ENCODE measurements around the gene SIAH1. TPM values are rescaled to one million over a fixed set of nuclear protein-coding genes. Genes with fewer than 3 reads are reported as not detected.

Gene SIAH1
- total RNA-seq, 1 experiment from 2014 or later: 29.9 TPM

DNA sequence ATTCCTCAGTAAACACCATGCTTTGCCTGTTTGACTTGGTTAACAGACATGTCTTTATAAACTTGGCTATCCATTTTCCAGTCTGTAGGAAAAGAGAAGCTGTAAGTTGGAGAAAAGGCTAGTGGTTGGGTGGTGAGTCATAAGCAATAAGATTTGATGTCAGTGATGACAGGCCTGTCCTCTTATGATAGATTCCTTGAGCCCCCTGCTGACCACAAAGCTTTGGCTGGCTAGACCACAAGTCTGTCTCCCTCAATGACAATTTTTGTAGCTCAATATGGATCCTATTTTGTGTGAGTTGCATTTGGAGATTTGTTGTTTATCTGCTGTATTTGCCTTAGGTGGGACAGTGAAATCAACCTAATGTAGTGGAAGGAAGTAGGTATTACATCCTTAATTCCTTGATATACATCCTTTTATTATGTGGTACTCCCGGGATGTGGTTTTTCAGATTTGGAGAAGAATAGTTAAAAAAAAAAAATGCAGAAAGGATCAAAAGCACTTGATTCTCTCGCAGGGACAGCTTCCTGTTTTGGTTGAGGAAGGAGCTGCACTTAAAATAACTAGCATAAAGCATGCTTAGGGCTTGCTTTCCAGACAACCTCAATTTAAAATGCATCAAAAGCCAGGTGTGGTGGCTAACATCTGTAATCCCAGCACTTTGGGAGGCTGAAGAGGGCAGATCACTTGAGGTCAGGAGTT, 67.4 kb downstream of the SIAH1 start:
- Mint-ChIP-seq H3K36me3 (peaks cover 32% of the 10 kb centered on the region), H3K4me3 (no peak overlapping the region), H3K27ac (peak overlapping the region; percentile 91), H3K4me1 (peaks cover 40% of the 10 kb centered on the region), H3K9me3 (peaks cover 17% of the 10 kb centered on the region), H3K27me3 (ENCODE audit: low read depth) (no peaks in the 10 kb centered on the region)
- TF ChIP-seq, protein P1, sequence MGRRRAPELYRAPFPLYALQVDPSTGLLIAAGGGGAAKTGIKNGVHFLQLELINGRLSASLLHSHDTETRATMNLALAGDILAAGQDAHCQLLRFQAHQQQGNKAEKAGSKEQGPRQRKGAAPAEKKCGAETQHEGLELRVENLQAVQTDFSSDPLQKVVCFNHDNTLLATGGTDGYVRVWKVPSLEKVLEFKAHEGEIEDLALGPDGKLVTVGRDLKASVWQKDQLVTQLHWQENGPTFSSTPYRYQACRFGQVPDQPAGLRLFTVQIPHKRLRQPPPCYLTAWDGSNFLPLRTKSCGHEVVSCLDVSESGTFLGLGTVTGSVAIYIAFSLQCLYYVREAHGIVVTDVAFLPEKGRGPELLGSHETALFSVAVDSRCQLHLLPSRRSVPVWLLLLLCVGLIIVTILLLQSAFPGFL (CRISPR knock-in tag; IDR thresholded peaks at IDR 0.05; ENCODE audit: borderline replicate concordance): no peak
- no peak for TF ChIP-seq IRF2 (CRISPR knock-in tag; IDR thresholded peaks at IDR 0.05; ENCODE audit: borderline replicate concordance, low read depth)
- TF ChIP-seq NFYB (CRISPR knock-in tag; conservative IDR thresholded peaks at IDR 0.05; ENCODE audit: low read depth): no peak
- no peak for TF ChIP-seq ZNF671 (CRISPR knock-in tag; IDR thresholded peaks at IDR 0.05)
- no peak for TF ChIP-seq ZNF532 (CRISPR knock-in tag; IDR thresholded peaks at IDR 0.05; ENCODE audit: borderline replicate concordance)
- TF ChIP-seq FOXK1 (CRISPR knock-in tag; IDR thresholded peaks at IDR 0.05): no peak
- no peak for TF ChIP-seq NR1H2 (CRISPR knock-in tag; IDR thresholded peaks at IDR 0.05)
- no peak for TF ChIP-seq SMAD3 (CRISPR knock-in tag; IDR thresholded peaks at IDR 0.05; ENCODE audit: borderline replicate concordance)
- TF ChIP-seq, protein P2, sequence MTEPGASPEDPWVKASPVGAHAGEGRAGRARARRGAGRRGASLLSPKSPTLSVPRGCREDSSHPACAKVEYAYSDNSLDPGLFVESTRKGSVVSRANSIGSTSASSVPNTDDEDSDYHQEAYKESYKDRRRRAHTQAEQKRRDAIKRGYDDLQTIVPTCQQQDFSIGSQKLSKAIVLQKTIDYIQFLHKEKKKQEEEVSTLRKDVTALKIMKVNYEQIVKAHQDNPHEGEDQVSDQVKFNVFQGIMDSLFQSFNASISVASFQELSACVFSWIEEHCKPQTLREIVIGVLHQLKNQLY (CRISPR knock-in tag; IDR thresholded peaks at IDR 0.05): no peak
- TF ChIP-seq STAT6 (CRISPR knock-in tag; conservative IDR thresholded peaks at IDR 0.05; ENCODE audit: low read depth): no peak
- TF ChIP-seq, protein P3, sequence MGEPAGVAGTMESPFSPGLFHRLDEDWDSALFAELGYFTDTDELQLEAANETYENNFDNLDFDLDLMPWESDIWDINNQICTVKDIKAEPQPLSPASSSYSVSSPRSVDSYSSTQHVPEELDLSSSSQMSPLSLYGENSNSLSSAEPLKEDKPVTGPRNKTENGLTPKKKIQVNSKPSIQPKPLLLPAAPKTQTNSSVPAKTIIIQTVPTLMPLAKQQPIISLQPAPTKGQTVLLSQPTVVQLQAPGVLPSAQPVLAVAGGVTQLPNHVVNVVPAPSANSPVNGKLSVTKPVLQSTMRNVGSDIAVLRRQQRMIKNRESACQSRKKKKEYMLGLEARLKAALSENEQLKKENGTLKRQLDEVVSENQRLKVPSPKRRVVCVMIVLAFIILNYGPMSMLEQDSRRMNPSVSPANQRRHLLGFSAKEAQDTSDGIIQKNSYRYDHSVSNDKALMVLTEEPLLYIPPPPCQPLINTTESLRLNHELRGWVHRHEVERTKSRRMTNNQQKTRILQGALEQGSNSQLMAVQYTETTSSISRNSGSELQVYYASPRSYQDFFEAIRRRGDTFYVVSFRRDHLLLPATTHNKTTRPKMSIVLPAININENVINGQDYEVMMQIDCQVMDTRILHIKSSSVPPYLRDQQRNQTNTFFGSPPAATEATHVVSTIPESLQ (CRISPR knock-in tag; IDR thresholded peaks at IDR 0.05): no peak
- TF ChIP-seq, protein P4, sequence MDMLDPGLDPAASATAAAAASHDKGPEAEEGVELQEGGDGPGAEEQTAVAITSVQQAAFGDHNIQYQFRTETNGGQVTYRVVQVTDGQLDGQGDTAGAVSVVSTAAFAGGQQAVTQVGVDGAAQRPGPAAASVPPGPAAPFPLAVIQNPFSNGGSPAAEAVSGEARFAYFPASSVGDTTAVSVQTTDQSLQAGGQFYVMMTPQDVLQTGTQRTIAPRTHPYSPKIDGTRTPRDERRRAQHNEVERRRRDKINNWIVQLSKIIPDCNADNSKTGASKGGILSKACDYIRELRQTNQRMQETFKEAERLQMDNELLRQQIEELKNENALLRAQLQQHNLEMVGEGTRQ (CRISPR knock-in tag; IDR thresholded peaks at IDR 0.05): no peak
- DNase-seq (ENCODE audit: low spot score): no peak
- CTCF ChIA-PET: interaction anchor here (0.9 to 1.7 kb wide), 3 partner anchors 16 to 305 kb away, joined by 3 to 5 read pairs (median 4); no protein-coding TSS in a partner anchor
- no peak for ATAC-seq
- POLR2A ChIA-PET: no interaction called here

Data from WTC11 (cell line).